Activated CD8-positive, alpha-beta memory T cell treated with anti-CD3 and anti-CD28 coated beads for 48 hours (primary cell): ENCODE data around the gene GRM5.

Experiments
- DNase-seq, 3 experiments: peaks; one replicate each; pipeline ENCODE4 v3.0.0-alpha.2; 2020; ENCODE audit warnings: low read depth in 2 of 3, low spot score in 2 of 3

GRM5 gene

DNA sequence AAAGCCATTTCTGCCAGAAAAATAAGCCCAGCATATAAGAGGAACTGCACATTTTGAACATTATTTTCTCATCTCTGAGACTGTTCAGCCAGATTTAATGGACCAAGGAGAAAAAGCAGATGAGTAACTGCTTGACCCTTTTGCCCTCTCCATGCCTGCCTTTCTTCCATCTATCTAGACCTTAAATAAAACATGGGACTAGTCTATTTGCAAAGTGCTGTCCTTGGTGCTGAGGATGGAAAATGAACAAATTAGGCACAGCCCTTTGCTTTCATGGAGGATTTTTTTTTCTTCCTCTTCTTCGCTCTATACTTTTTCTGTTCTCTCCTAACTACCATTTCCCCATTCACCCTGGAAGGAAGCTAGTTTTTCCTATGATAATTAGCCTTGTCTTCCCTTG is 361.3 kb downstream of the GRM5 start:
- DNase-seq = no peak

DNA sequence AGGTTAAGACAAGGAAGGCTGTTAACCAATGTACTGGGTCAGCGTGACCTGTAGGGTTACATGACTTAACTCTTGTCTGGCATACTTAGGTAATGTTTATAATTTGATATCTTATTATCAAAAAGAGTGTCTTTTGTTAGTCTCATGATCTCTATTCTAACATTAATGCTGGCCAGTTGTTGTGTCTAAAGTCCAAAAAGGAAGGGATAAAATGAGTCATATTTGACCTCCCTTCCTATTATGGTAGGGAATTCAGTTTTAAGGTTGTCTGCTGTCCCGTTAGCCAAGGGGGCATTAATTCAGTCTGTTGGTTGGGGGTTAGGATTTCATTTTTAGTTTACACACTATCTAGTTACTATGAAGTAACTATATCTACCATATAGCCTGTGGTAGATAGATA is 364.0 kb downstream of the GRM5 start:
- no peak for DNase-seq

DNA sequence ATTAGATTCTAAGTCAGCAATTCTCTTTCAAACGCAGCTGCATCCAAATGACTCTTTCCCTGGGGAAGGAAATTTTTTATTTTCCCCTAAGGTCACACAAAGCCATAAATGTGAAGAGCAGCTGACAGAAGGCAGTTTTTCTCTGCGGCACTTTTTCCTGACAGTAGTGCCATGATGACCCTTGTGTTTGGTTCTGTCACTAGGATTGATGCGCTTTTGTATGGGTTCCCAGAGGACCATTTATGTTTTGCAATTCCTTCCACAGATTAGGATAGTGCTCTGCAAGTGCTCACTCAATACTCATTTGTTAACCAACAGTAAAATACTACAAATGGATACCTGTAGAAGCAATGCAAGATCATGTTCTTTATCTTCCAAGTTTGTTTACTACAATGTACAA is 368.6 kb downstream of the GRM5 start:
- DNase-seq = no peak

DNA sequence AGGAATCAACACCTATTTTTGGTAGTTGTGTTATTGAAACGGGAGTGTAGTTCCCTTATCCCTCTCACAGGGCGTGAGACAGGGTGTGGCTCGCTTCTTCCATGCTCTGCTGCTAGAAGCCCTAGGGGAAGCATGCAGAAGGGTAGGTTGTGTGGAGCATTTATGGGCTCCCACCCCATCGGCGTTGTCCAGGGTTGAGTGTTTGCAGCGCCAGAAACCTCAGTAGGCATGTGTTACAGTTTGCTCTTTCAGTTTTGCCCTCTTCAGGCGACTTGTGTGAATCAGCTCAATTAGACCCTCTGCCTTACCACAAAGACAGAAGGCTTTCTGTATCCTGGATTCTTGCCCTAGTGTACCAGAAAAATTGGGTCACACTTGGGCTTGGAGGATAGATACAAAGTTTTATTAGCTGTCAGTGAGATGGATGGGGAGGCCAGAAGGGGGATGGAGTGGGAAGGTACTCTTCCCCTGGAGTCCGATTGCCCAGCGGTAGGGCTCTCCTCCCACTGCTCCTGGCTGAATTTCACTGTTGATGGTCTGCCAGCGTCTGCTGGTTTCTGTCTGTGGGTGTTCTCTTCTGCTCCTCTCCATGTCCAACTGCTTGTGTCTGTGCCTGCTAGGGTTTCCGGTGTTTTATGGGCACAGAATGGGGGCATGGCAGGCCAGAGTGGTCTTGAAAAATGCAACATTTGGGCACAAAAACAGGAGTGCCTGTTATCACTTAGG is 369.9 kb downstream of the GRM5 start:
- DNase-seq = no peak

DNA sequence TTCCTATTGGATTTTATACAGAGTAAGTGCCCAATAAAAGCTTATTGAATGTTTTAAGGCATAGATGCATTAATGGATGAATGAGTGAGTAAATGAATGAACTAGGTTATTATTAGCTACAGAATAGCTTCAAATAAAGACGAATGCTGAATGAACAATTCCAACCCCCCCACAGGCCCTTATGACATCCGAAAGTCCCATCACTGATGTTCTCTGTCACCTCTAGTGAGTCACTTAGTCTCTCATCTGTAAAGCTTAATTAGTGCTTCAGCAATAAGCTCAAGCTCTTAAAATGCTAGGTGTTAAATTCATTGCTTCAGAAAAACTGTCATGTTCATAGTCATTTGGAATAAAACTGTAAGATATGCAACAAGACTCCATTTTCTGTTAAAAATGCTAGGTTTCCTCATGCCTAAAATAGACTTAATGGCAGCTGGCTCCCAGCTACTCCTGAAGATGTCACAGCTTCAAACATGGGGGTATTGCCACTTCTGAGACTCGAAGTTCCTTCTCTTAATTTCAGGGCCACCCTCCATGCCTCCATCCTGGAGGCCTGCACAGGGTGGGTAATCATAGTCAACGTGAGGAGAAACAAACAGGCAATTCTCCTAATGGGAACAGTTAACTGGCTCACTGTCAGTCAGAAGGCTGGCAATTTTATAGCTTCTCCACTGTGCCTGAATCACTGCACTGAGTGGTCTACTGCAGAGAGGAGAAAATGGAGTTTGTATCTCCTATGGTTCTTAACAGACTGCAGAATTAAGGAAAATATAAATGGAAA is 373.3 kb downstream of the GRM5 start:
- no peak for DNase-seq

DNA sequence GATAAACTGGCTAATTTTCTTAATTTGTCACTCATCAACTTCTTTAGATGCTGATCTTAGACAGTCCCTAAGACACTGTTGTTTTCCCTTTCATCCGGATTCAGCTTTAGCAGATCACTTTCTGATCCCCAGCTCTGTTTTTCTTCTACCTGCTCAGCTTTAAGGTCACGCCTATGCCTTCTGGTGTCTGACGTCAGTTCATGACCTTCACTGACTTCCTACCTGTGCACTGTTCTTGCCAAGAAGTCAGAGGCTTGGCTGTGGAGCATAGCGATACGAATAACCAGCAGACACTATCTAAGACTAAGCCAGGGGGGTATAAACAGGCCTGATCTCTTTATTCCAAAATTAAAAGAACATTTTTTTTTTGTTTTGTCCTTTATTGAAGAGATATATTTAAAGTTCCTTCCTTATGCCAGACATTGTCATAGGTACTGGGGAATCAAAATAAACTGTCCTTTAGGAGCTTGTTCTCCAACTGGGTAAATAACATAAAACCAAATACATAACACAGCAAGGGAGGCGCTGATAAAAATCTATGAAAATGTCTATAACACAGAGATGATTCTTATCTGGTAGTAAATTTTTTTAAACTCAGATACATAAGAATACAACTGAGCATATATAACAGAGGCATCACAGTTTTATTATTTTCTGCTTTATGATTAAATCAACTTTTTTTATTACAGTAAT is 376.1 kb downstream of the GRM5 start:
- DNase-seq = no peak

DNA sequence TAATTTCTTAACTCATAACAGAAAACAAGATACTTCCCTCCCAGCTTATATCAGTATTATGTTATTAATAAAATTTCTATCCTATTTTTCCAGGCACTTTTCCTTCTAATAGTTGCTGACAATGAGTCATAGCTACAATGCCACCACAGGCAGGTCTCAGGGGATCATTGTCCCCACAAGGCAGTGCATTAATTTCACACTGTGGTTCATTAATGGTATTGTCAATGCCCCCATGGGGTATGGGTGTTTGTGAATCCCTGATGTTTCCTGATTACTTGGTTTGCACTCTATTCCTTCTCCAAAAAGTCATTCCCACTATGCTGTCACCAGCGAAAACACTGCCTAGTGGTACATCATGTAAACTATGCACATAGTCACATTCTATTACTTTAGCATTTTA is 382.8 kb downstream of the GRM5 start:
- no peak for DNase-seq

DNA sequence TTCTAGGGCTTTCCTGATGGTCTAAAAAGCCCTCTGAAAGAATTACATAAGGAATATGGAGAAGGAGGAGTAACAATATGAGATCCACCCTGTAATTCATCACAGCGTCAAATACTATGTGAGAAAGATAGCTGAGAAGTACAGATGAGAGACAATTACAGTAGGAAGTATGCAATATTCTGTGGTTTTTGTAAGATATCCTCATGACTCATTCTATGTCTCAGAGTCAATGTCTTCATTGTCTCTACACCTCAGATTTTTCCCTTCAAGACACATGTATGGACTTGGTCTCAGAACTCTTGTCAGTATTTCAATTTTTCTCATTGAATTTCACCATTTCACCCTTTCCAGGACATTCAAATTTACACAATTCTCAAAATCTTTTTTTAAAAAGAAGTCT is 385.0 kb downstream of the GRM5 start:
- no peak for DNase-seq

DNA sequence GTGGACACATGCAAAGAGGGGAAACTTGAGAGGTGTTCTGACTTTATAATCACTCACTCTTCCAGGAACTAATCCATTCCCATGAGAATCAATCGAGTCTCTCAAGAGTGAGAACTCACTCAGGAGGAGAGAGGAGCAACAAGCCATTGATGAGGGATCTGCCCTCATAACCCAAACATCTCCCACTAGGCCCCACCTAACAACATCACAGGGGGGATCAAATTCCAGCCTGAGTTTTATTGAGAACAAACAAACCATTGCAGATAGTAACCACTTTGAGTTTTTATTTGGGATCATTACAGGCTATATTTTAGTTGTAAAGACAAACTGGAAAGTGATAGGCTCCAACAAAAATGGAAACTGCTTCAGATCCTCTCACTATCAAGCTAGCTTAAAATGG is 399.4 kb downstream of the GRM5 start:
- no peak for DNase-seq

DNA sequence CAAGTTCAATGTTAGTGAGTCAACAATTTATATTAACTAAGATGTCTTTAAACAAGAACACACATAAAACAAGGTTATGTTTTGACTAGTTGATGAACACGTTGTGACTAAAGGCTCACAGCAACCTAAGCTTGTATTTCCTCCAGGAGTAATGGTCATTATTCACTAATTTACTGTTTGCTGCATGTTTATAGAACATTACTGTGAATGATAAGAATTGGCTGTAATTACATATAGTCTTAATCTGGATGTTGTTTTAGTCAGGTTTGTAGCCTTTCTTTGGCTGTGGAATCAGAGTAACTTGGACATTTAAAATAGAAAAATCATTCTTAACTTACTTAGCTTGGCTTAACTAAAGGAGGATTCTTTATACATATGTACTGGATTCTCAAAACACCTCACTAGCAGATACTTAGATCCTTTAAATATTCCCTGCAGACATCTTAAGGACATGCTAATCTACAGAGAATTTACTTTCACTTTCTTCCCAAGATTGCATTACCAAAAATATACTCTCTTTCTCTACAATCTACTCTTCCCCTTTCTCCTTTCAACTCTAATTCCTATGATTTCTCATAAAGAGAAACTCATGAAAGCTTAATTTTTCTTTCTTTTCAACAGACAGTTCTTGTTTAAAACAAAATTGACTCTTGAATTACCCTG is 408.6 kb downstream of the GRM5 start:
- DNase-seq = no peak

DNA sequence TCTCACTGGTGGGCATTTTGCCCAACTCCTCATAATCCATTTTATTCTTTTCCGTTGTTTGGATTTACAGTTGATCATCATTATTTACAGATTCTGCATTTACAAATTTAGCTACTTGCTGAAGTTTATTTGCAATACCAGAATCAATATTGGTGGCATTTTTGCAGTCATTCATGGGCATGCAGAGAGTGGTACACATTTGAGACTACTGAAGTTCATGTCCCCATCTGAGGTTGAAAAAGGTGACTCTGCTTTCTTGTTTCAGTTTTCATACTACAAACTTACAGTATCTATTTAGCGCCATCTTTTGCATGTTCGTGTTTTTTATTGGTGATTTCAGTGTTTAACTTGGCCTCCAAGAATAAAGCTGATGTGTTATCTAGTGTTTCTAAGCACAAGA is 409.5 kb downstream of the GRM5 start:
- no peak for DNase-seq

DNA sequence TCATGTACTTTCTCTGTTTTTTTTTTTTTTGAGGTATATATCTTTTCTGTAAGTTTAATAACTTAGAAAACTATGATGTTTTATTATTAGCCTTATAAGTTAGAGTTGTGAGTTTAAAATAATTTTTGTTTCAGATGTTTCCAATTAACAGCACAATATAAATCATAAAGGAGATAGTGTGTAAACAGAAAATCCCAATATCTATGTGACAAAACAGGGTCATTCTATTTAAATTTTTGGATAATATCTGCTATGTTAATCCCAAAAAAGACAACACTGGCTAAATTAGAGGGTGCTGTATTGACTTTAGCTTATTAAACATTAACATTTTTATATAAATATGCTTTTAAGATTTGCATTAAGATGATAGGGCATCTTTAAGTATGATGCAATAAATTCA is 410.1 kb downstream of the GRM5 start:
- DNase-seq = no peak

DNA sequence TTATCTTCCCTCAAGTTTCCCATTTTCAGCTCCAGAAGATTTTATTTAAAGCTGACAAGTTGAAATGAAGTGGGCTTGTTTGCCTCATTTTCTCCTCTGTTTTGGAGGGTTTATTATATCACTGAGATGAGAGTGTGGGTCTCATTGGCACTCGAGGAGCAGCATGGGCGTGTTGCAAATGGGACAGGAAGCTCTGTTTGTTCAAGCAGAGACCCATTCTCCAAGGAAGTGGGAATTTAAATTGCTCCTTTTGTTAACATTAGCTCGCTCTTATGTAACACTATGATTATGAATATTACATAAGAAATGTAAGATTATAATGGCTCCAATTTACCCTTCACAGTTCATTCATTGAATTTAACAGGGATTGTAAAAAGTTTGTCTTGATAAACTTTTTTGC is 410.6 kb downstream of the GRM5 start:
- no peak for DNase-seq

DNA sequence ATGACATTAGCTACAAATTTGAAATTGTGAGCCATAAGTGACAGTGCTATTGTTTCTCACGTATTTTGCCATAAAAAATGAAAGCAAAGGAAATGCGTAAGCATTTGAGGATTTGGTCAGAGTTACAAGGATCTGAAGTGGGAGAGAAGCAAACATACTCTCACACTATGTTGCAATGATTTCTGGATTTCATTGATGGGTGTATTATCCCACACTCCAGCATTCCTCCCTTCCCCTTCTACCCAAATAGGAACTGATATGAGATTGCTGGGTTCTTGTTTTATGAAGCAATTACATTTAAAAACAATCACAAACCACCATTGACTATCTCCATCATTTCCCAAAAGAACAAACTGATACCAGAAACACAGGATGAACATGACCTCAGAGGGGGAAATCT is 414.2 kb downstream of the GRM5 start:
- no peak for DNase-seq

DNA sequence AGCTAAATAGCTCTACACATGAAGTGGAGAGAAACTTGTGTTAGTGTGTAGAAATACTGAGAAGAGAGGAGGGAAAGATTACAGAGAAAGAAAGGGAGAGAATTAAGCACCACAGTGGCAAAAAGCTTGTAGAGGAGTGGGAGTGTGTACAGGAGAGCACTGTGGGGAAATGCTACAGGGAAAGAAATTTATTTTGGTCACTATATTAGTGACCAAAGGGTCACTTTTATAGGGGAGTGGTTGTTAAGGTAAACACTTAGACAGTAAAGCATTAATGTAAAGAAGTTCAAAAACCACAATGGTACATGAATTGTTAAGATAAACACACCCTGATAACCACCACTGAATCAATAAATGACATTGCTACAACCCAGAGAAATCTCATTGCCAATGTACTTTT is 421.1 kb downstream of the GRM5 start:
- DNase-seq = no peak

DNA sequence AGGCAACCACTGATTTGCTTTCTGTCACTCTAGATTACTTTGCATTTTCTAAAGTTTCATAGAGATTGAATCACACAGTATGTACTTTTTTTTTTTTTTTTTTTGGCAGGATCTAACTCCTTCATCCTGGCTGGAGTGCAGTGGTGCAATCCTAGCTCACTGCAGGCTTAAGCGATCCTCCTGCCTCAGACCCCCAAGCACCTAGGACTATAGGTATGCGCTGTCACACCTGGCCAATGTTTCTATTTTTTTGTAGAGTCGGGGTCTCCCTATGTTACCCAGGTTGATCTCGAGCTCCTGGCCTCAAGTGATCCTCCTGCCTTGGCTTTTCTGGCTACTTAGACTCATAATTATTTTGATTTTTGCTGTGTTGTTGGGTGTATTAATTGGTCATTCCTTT is 433.6 kb downstream of the GRM5 start:
- no peak for DNase-seq

DNA sequence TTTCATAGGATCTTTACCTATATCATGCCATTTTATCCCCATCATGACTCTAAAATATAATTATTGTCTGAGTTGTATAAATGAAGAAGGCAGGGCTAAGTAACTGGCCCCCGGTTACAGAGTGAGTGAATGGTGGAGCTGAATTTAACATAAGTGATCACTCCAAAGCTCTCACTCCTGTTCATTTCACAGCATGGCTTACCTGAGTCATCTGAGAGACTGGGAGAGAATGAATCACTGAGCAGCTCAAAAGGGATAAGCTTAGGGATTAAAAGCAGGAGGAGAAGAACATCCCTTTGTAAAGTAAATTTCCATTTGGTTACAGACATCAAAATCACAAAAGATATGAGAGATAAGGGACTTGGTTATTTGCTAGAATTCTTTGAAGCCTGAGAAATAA is 434.3 kb downstream of the GRM5 start:
- no peak for DNase-seq

DNA sequence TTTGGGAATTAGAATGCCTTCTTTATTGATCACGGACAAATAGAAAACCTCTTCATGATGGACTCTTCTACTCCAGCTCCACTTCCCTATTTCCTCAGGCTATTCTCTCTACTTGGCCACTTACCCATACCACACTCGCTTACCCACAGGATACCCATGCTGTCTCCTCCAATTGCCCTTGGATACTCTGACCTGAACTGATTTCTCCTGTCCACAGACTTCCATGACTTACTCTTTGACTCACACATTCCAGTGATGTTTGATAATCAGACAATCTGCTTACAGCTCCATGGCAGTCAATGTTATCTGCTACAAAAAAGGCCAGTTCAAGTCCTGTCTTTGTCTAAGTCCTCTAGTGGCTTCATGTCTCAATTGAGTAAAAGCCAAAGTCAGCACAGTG is 436.3 kb downstream of the GRM5 start:
- DNase-seq = no peak

DNA sequence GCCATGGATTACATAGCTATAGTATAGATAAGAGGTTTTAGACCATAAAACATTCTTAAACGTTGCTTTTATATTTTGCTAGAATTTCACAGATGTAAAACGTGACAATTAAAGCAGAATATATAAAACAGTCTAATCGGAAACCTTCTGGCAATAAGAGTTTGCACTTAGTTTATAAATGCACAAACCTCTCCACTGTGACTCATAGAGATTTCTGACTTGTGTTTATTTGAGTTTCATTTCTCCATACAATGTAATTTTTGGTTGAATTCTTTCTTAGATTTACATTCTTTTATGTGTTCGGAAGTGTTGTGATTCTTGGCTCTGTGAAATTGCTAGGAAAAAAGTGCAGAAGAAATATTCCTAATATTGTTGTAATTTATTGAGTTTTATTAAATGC is 439.6 kb downstream of the GRM5 start:
- DNase-seq = no peak

DNA sequence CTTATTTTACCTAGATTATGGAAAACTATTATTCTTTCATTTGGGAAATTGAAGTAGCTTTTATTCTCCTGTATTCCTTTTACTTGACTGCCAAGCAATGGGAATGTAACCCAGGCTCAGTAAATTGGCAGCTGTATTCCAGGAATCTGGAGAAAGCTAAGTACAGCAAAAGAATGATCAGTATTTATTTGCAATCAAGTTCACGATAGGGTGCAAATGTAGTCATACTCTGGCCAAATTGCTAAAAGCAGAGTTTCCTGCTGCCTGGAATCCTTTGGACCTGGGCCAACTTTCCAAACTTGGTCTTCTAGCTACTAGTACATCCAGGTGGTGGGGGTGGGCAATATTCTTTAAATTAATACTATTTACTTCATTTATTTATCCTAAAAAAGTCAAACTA is 442.3 kb downstream of the GRM5 start:
- no peak for DNase-seq

DNA sequence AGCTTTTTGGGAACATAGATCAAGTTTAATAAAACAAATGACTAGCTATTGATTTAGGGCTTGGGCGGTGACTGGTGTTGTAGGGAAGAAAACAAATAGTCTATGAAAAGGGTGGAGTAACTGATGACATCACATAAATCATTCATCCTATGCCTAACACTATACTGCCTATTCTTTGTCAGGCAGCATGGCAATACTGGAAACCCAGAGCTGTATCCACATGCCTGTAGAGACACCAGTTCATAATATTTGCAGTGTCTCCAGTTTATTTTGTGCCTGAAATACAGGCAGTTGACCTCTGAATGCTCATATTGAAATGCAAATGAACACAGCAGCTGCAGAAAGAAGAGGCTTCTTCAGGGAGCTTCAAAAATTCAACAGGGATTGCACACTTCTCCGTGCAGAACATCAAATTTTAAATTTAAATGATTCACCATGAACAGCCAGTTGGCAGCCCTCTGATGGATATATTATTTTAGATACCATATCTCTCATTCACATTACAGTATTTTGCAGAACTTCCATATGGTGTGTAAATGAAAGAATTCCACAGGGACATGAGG is 445.1 kb downstream of the GRM5 start:
- no peak for DNase-seq
